HuH-7 (cell line): Measurements from ENCODE around the gene CAMK2D.

ENCODE experiments used
- DNase-seq: peaks from one replicate; pipeline ENCODE4 v3.0.0; 2011; ENCODE audit warnings: low spot score

Gene CAMK2D

GRCh38 chr4:113637823-113638561 is 123.5 kb downstream of the CAMK2D start:
- DNase-seq: no peak

- no peak for DNase-seq
Measured at GRCh38 chr4:113637363-113637762, 124.2 kb downstream of the CAMK2D start.

- DNase-seq: no peak
Measured at GRCh38 chr4:113636877-113637276, 124.7 kb downstream of the CAMK2D start.

GRCh38 chr4:113636438-113636818 is 125.1 kb downstream of the CAMK2D start:
- DNase-seq: no peak

- DNase-seq: no peak
Measured at GRCh38 chr4:113635739-113636437, 125.7 kb downstream of the CAMK2D start.

- DNase-seq: no peak
Measured at GRCh38 chr4:113634081-113634969, 127.2 kb downstream of the CAMK2D start.

- DNase-seq: no peak
Measured at GRCh38 chr4:113633467-113633866, 128.1 kb downstream of the CAMK2D start.

- no peak for DNase-seq
Measured at GRCh38 chr4:113628711-113629110, 132.8 kb downstream of the CAMK2D start.

- no peak for DNase-seq
Measured at GRCh38 chr4:113627321-113627720, 134.2 kb downstream of the CAMK2D start.

GRCh38 chr4:113625902-113626301 is 135.6 kb downstream of the CAMK2D start:
- DNase-seq: no peak

- no peak for DNase-seq
Measured at GRCh38 chr4:113623274-113623894, 138.2 kb downstream of the CAMK2D start.

GRCh38 chr4:113621633-113622032 is 139.9 kb downstream of the CAMK2D start:
- DNase-seq: no peak

- no peak for DNase-seq
Measured at GRCh38 chr4:113620032-113620431, 141.5 kb downstream of the CAMK2D start.

- DNase-seq: no peak
Measured at GRCh38 chr4:113619526-113619925, 142.0 kb downstream of the CAMK2D start.

- DNase-seq: no peak
Measured at GRCh38 chr4:113618205-113618604, 143.3 kb downstream of the CAMK2D start.

GRCh38 chr4:113617195-113617594 is 144.3 kb downstream of the CAMK2D start:
- DNase-seq: no peak

GRCh38 chr4:113616443-113616842 is 145.1 kb downstream of the CAMK2D start:
- no peak for DNase-seq

GRCh38 chr4:113614414-113614813 is 147.1 kb downstream of the CAMK2D start:
- DNase-seq: no peak

GRCh38 chr4:113613503-113613902 is 148.0 kb downstream of the CAMK2D start:
- no peak for DNase-seq

GRCh38 chr4:113610537-113610936 is 151.0 kb downstream of the CAMK2D start:
- DNase-seq: no peak

GRCh38 chr4:113607998-113608397 is 153.5 kb downstream of the CAMK2D start:
- DNase-seq: no peak

- DNase-seq: no peak
Measured at GRCh38 chr4:113607147-113607720, 154.3 kb downstream of the CAMK2D start.
